ENCODE measurements around the gene RTP3.
"Not testable (repeated sequence)": the region's sequence is repeated elsewhere in the genome, so short reads cannot be mapped to it uniquely, and the experiment has no call there.

Gene RTP3

DNA sequence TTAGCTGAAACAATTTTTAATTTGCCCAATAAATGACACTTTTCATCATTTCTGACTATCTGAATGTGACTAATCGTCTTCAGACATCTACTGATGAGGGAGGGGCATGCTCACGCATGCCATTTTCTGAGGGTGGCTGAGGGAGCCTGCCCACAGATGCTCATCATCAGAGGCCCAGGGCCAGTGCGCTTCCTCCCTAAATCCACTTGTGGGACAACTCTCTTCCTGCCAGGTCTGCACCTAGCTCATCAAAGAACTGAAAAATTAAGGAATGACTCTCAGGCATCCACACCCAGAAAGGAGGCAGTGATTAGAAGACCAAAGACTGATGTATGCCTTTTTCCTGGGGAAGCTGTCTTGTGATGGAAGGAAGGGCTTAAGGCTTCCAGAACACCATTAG is 22.8 kb downstream of the RTP3 start:
- DNase-seq = no peak

DNA sequence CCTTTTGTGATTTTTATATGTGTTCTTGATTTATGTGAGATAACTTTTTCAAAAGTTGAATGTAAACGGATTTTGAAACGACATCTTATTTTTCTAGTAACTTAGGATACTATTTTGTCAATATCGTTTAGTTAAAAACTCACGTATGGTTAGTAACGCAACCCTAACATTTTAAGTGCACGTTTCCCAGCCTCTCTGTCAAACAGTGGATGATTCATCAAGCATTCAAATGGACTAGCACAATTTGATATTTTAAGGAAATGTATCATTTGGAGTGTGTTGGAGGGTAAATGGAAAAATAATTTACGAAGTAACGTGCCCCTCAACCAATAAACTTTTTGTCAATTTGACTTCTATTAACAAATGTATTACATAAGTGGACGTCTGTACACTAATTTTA is 23.3 kb downstream of the RTP3 start:
- DNase-seq = no peak

DNA sequence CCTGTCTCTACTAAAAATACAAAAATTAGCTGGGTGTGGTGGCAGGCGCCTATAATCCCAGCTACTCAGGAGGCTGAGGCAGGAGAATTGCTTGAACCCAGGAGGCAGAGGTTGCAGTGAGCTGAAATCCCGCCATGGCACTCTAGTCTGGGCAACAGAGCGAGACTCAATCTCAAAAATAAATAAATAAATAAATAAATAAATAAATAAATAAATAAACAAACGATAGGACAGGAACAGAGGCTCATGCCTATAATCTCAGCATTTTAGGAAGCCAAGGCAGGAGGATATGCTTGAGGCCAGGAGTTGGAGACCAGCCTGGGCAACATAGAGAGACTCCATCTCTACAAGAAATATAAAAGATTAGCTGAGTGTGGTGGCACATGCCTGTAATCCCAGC is 24.4 kb downstream of the RTP3 start:
- DNase-seq = not testable (repeated sequence)

DNA sequence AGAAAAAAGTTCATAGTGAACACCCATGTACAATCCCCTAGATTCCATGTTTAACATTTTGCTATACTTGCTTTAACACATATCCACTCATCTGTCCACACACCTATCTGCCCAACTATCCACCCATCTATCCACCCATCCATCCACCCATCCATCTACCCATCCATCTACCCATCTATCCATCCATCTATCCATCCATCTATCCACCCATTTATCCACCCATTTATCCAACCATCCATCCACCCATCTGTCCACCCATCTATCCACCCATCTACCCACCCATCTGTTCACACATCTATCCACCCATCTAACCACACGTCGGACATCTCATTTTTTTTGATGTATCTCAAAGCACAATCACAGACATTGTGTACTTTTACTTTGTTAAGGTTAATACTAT is 25.8 kb downstream of the RTP3 start:
- DNase-seq = no peak

DNA sequence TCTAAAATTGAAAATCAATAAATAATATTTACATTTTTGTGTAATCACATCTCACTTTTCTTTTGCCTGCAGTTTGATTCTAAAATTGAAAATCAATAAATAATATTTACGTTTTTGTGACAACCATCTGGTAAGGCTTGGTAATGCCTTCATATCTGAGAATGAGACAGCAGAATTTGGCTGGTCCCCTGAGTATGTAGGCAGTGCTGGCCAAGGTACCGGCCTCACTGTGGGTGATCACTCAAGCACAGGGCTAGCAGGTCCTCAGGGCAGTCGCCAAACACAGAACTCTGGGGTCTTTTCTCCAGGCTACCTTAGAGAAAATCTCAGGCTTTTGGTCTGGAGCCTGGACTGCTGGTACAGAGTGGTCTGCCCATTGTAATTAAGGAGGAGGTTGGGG is 26.2 kb downstream of the RTP3 start:
- no peak for DNase-seq

DNA sequence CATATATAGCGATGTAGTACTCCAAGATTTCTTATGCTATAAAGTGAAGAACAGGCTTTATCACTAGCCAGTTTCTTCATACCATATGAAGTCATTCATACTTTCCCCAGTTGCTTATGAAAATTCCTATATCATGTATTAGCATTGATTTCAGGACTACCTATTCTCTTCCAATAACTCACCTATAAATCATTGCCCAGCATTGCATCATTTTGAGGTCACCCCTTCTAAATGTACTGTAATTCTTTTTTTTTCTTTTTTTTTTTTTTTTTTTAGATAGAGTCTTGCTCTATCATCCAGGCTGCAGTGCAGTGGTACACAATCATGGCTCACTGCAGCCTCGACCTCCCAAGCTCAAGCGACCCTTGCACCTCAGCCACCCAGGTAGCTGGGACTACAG is 27.1 kb downstream of the RTP3 start:
- DNase-seq = no peak

DNA sequence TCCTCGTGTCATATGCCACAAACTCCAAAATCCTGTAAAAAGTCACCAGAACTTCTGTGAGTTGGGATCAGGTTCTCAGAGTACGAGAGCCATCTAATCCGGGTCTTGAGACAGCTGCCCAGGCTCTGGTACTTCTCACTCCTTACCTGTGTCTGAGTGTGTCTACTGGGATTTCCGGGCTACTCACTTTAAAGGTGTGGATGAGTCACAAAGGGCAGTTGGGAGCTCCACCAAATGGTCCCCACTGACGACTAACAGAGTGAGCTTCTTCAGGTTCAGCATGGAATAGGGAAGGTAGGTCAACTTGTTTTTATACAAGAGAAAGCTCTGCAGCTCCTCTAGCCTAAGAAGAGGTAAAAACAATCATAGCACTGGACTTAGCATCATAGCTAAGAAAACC is 29.5 kb downstream of the RTP3 start:
- no peak for DNase-seq

DNA sequence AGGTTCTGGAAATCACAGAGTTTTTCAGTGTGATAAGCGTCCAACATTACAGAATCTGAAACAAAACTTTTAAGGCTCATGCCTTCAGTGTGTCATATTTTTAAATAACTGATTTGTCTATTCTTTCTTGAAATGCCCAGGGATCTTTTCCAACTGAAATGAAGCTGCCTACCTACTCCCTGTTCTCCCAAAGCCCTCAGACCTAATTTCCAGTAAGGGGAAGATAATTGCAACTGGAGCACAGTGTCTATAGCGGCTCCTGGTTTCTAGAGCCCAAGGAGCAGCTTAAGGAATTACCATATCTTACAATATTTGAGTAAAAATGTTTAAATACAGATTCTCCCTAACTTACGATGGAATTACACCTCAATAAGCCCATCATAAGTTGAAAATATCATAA is 35.3 kb downstream of the RTP3 start:
- no peak for DNase-seq

DNA sequence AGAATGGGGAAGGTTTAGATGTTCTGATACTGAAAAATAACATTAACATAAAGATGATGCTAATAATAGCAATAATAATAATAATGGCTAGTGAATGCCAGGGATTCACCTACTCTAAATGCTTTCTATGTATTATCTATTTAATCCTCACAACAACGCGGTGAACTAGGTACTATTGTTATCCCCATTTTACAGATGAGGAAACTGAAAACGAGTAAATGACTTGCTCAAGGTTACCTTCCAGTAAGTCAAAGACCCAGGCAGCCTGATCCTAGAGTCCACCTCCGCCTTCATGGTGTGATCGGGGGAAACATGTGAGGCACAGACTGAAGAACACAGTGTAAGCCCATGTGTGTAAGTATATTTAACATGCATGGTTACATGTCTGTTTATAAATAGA is 38.0 kb downstream of the RTP3 start:
- no peak for DNase-seq

DNA sequence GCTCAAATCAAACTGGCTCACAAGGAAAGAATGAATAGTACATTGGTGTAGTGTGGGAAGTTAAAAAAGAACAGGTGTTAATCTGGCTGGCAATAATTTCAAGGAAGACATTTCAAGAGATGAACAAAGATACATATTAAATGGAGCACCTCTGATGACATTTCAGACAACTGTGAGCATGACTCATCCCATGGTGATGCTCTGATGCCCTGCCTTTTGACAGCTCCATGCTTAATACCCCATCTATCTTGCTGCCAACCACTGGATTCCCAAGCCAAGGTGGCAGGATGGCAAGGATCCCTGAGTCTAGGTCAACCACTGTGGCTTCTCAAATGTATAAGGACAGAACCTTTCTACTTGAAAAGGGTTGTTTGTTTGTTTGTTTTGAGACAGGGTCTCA is 39.0 kb downstream of the RTP3 start:
- DNase-seq = no peak

DNA sequence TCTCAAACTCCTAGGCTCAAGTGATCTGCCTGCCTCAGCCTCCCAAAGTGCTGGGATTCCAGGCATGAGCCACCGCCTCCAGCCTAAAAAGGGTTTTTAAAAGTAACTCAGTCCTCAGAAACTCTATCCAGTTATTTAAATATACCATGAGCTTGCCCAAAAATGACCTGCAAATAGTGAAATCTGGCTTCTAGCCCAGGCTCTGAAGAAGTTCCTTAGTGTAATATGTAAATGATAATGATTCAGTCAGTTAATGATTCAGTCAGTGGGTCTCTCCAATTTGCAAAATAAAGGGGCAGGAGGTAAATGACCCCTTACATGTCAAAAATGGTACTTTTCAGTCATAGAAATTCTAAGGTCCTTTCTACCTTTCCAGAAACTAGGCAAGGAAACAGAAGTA is 39.5 kb downstream of the RTP3 start:
- DNase-seq = no peak

DNA sequence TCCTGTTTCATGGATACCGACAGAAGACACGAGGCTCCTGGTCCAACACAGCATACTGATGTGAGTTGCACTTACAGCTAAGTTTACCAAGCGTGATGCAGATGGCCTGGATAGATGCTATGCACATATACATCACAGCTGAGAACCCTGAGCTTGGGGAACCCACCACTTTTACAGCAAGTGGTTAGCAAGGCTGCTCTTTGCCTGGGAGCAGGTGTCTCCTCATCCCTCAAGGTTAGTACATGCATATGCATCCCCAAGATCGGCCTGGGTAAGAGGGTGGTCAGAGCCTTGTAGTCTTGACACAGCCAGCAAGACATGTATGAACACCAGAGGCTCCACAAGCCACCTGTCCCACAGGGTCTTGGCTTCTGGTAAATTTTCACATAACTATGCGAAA is 40.0 kb downstream of the RTP3 start:
- no peak for DNase-seq

DNA sequence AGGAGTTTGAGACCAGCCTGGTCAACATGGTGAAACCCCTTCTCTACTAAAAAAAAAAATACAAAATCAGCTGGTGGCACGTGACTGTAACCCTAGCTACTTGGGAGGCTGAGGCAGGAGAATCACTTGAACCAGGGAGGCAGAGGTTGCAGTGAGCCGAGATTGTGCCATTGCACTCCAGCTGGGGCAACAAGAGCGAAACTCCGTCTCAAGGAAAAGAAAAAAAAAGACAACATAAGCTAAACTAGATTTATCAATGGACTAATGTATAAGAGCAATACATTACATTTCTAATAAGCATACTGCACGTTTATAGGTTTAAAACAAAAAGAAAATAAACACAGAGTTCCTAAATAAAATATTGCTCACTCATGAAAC is 40.6 kb downstream of the RTP3 start:
- DNase-seq = not testable (repeated sequence)

DNA sequence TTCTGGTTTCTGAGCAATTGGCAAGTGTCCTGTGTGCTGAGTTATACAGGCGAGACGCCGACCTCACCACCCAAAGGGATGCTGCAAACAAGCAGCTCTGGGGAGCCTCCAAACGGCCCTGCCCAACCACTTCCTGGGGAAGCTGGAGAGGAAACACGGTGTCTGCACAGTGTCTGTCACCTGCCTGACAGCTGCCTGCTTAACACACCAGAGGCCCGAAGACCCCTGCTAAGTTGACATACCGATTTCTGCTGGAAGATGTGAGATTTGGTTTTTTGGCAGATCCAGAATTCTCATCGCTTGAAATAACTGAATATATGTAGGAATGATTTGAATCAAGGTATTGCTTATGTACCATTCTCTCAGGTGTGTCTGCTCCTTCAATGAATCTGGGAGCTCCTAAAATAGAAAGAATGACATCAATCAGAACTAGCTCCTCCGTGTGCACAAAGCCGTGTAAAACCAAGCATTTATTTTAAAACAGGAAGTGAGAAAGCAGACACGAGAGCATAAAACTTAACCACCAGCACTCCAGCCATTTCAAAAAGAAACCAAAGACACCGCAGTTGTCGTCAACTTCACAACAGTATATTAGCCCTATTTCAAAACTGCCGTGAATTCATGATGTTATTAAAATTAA is 41.1 kb downstream of the RTP3 start:
- DNase-seq = no peak

DNA sequence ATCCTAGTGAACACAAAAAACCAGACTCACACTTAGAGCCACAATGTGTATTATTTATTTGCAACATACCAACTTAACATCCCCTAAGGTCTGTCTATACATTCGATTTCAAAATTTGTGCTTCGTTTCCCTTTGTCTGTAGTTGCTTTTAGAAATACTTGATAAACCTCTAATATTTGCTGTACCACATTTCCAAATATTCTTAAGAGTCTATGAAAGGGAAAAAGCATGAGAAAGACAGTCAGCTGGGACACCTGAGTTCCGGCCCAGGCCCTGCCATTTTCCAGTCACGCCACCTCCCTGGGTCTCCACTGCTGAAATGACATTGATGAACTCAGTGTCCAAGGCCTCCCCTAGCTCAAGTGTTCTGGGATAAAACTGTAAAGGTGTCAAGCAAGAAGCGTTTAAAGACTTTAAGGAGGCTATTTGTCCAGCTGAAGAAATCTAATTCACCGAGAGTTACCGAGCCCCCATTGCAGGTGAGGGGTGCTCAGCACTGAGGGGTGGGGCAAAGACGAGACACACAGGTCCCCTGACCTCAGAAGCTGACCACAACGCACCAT is 41.7 kb downstream of the RTP3 start:
- no peak for DNase-seq

DNA sequence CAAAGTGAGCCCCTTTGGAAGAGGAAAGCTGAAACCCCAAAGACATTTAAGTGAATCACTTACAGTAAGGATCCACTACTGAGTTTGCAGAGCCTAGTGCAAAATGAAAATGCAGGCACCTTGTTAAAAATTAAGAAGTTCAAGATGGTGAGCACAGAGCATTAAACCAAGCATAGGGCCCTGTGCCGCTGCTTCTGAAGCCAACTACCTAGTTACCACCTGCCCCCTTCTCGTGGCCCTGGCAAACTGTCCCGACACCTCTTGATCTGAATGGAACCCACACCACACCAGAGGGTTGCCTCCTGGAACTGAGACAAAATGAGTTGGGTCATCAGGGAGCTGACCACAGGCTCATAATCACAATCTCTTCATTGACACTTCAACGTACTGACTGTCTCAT is 42.8 kb downstream of the RTP3 start:
- DNase-seq = no peak

DNA sequence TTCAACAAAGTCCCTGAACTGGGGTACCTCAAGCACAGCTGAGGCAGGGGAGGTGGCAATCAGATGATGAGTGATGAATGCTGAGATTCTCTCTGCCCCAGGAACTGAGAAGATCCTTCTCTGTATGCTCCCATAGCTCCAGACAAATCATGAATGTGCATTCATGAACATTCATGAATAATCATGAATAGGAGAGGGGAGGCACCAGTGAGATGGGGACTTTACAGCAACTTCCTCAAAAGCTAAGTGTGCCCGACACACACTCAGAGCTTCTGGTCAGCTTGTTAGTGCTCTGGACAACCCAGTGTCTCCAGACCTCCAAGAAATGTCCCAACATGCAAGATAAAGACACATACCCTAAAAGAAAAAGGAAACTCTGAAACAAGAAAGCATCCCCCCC is 44.1 kb downstream of the RTP3 start:
- no peak for DNase-seq

DNA sequence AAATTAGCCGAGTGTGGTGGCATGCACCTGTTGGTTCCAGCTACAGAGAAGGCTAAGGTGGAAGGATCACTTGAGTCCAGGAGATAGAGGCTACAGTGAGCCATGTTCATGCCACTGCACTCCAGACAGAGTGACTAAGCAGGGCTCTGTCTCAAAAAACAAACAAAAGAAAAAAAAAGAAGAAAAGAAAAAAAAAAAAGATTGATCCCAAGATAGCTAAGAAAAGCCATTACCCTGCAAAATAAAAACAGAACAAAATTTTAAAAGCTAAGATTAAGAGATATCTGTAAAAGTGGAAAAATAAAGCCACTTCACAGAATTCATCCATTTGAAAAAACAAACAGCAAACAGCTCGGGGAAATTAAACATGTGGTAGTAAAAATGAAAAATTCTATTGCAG is 44.6 kb downstream of the RTP3 start:
- DNase-seq = no peak

DNA sequence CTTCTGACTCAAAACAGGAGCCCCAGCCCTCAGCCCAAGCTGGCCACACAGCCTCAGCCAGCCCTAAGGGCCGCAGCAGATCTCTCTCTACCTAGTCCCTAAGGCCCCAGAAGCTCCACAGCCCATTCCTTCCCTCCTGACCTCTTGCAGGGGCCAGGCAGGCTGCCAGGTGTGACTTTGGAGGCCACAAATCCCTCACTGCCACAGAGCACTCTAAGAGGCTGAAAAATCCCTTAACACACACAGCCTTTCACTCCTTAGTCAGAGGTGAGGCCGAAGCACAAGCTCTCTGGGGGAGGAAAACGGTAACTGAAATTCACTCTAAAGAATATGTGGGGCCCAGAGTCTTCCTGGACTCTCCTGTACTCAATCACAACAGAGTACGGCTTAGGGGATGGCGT is 45.0 kb downstream of the RTP3 start:
- no peak for DNase-seq

DNA sequence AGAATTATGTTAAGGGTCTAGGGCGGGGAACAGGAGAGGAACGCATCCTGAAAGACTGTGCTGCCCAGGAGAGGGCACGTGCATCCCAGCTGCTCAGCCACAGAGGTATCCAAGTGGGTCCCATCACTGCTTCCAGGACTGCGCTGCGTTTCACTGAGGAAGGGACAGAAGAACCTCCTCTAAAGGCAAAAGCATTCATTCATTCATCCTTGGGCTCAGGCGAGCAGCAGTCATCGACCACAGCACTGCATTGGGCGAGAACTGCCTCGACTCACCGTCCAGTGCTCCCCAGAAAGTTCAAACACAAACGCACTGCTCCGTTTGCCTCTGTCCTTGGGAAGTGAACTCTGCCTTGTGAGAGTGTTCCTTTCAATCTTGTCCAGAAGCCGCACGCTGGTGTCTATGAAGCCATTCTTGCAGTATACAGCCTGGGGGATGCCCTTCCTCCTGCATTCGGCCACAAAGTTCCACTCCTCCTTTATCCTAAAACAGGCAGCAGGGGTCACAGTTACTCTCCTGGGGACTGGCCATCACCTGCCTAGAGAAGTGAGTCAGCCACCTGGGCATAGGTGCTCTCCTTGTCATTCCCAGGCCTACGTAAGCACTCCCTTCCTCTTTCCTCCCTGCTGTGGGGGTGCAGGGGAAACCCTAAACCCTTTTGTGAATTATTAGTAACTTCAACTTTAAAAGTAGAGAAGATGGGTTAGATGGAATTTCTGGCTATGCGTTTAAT is 47.2 kb downstream of the RTP3 start:
- DNase-seq = no peak

DNA sequence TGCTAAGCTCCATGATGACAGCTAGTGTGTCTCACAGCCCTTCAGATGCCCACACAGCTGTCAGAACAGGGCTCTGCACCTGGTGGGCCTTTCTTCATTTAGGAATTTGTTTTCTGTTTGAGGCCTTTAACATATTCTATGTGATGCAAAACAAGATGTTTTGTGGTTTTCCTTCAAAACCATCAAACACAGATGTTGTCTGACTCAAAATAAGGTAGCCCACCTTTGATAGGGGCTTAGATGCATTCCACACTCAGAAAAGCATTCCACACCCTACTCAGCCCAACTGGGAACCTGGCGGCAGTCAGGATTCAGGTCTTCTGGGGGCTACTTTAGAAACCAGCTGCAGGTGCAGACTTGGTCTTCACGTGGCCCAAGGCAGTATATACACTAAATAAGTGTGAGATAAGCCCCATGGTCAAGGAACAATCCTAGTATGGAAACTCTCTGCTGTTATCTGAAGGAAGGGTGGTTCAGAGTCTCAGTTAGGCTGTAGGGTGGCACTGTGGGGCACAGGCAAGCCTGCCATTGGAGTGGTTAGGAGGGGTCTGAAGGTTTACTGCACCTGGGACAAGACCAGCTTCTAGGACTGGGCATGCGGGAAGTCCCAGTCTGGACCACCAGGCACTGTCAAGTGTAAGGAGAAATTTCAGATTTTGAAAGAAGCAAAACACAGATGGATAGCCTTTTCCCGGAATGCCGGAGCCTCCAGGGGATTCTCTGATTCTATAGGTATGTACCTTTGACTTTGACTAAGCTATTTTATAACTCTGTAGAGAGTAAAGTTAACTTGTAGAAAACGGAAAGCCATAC is 48.2 kb downstream of the RTP3 start:
- DNase-seq = no peak

DNA sequence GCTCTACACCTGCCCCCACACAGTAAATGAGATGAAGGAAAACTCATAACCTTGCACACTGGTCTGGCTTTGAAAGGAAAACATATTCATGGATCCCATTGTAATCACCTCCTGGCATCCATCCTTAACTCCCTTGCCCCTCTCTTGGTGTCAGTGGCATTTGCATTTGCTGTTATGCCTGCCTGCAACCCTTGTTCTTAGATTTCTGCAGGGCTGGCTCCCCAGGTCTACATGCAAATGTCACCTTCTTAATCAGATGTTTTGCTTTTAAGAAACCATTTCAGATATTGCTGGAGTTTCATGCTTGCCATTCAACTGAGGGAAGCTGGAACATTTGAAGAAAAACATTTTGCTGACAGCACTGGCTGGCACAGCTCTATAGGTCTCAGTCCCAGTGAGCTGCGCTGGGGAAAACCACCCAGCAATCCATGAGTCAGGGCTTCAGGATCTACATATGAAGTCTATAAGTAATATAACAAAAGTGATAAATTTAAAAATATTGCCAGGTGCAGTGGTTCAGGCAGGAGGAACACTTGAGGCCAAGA is 49.2 kb downstream of the RTP3 start:
- no peak for DNase-seq

DNA sequence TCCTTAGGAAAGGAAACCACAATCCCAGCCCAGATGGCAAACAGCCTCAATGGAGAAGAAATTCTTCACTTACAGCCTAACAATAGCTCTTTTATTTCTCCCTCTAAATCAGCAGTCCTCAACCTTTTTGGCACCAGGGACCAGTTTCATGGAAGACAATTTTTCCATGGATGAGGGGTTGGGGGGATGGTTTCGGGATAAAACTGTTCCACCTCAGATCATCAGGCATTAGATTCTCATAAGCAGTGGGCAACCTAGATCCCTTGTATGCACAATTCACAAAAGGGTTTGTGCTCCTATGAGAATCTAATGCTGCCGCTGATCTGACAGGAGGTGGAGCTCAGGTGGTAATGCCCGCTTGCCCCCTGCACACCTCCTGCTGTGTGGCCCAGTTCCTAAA is 50.8 kb downstream of the RTP3 start:
- DNase-seq = not testable (repeated sequence)
